CD4-positive, alpha-beta T cell treated with Interleukin-4 for 1 hour (primary cell): ENCODE data around the gene EIF4B.
"Not testable (repeated sequence)": the region's sequence is repeated elsewhere in the genome, so short reads cannot be mapped to it uniquely, and the experiment has no call there.

Experiments
- DNase-seq, 2 donors: peaks; one replicate each; pipeline ENCODE4 v3.0.0-alpha.2; 2020 to 2022

The EIF4B gene

GRCh38 chr12:52993558-52993869 lies 12.7 kb upstream of the EIF4B start:
- no peak for DNase-seq

- no peak for DNase-seq
Observed at GRCh38 chr12:53004178-53004577, 2.1 kb upstream of the EIF4B start.

- DNase-seq, result no peak
Observed at GRCh38 chr12:53004582-53004981, 1.7 kb upstream of the EIF4B start.

- no peak for DNase-seq
Observed at GRCh38 chr12:53005215-53005985, 856 bp upstream of the EIF4B start.

GRCh38 chr12:53006810-53007309 lies 604 bp downstream of the EIF4B start:
- DNase-seq, result peak; percentile 80

- no peak for DNase-seq
Observed at GRCh38 chr12:53007343-53007742, 1.1 kb downstream of the EIF4B start.

GRCh38 chr12:53008760-53009159 lies 2.5 kb downstream of the EIF4B start:
- not testable (repeated sequence) for DNase-seq

GRCh38 chr12:53010955-53011354 lies 4.7 kb downstream of the EIF4B start:
- no peak for DNase-seq

- no peak for DNase-seq
Observed at GRCh38 chr12:53011889-53012288, 5.6 kb downstream of the EIF4B start.

- no peak for DNase-seq
Observed at GRCh38 chr12:53012928-53013327, 6.7 kb downstream of the EIF4B start.

- DNase-seq, result no peak
Observed at GRCh38 chr12:53014709-53015108, 8.5 kb downstream of the EIF4B start.

- no peak for DNase-seq
Observed at GRCh38 chr12:53025250-53025649, 19.0 kb downstream of the EIF4B start.

GRCh38 chr12:53027014-53027413 lies 20.8 kb downstream of the EIF4B start:
- not testable (repeated sequence) for DNase-seq

GRCh38 chr12:53031616-53032015 lies 25.4 kb downstream of the EIF4B start:
- no peak for DNase-seq

GRCh38 chr12:53033832-53034231 lies 27.6 kb downstream of the EIF4B start:
- not testable (repeated sequence) for DNase-seq

GRCh38 chr12:53034459-53034858 lies 28.2 kb downstream of the EIF4B start:
- no peak for DNase-seq

- no peak for DNase-seq
Observed at GRCh38 chr12:53036802-53037201, 30.5 kb downstream of the EIF4B start.

GRCh38 chr12:53039851-53040250 lies 33.6 kb downstream of the EIF4B start:
- DNase-seq, result no peak

GRCh38 chr12:53042607-53043454 lies 36.6 kb downstream of the EIF4B start:
- no peak for DNase-seq

- DNase-seq, result no peak
Observed at GRCh38 chr12:53044052-53044581, 37.9 kb downstream of the EIF4B start.

GRCh38 chr12:53044896-53045695 lies 38.8 kb downstream of the EIF4B start:
- DNase-seq, result no peak

- DNase-seq, result no peak
Observed at GRCh38 chr12:53045696-53046045, 39.4 kb downstream of the EIF4B start.

GRCh38 chr12:53046655-53047220 lies 40.5 kb downstream of the EIF4B start:
- DNase-seq, result peak; percentile 58 to 69
